GM19238 (cell line): ENCODE measurements around the gene C9orf43.
"Not testable (repeated sequence)": the region's sequence is repeated elsewhere in the genome, so short reads cannot be mapped to it uniquely, and the experiment has no call there.

ENCODE experiments used
- DNase-seq: peaks from one replicate; pipeline ENCODE4 v3.0.0; 2011; ENCODE audit warnings: low spot score; ENCODE audit not compliant: insufficient read length

The C9orf43 gene

GRCh38 chr9:113416149-113416721 lies 5.7 kb downstream of the C9orf43 start:
- peak; percentile 62 for DNase-seq

GRCh38 chr9:113417370-113417769 lies 6.8 kb downstream of the C9orf43 start:
- no peak for DNase-seq

- DNase-seq = no peak
These were observed 11.2 kb downstream of the C9orf43 start for GRCh38 chr9:113421726-113422125.

GRCh38 chr9:113425072-113425471 lies 14.5 kb downstream of the C9orf43 start:
- DNase-seq = no peak

- DNase-seq = no peak
These were observed 16.2 kb downstream of the C9orf43 start for GRCh38 chr9:113426701-113427100.

- no peak for DNase-seq
These were observed 17.1 kb downstream of the C9orf43 start for GRCh38 chr9:113427629-113428028.

GRCh38 chr9:113428062-113428615 lies 17.6 kb downstream of the C9orf43 start:
- no peak for DNase-seq

- no peak for DNase-seq
These were observed 20.6 kb downstream of the C9orf43 start for GRCh38 chr9:113431191-113431590.

GRCh38 chr9:113436728-113437515 lies 26.4 kb downstream of the C9orf43 start:
- DNase-seq = no peak

GRCh38 chr9:113437716-113438115 lies 27.2 kb downstream of the C9orf43 start:
- not testable (repeated sequence) for DNase-seq

- no peak for DNase-seq
These were observed 34.2 kb downstream of the C9orf43 start for GRCh38 chr9:113444736-113445135.

GRCh38 chr9:113446323-113446740 lies 35.8 kb downstream of the C9orf43 start:
- DNase-seq = peak; percentile 32

GRCh38 chr9:113449376-113449775 lies 38.8 kb downstream of the C9orf43 start:
- no peak for DNase-seq

GRCh38 chr9:113452113-113452605 lies 41.6 kb downstream of the C9orf43 start:
- DNase-seq = no peak

GRCh38 chr9:113454914-113455761 lies 44.6 kb downstream of the C9orf43 start:
- DNase-seq = no peak

GRCh38 chr9:113456235-113456634 lies 45.7 kb downstream of the C9orf43 start:
- no peak for DNase-seq

GRCh38 chr9:113461285-113461684 lies 50.7 kb downstream of the C9orf43 start:
- no peak for DNase-seq

GRCh38 chr9:113461943-113462342 lies 51.4 kb downstream of the C9orf43 start:
- DNase-seq = no peak

- no peak for DNase-seq
These were observed 52.3 kb downstream of the C9orf43 start for GRCh38 chr9:113462781-113463286.

GRCh38 chr9:113463418-113464285 lies 53.1 kb downstream of the C9orf43 start, which contains the start of gene RGS3:
TSS of gene RGS3 (plus strand) at chr9:113463727. CDS start at chr9:113463803, 76 bp downstream.
- no peak for DNase-seq
